Suprapubic skin (tissue), 4 donors: Measurements from ENCODE around the gene IFT80.

Experiments used
- CTCF ChIP-seq, 2 donors: fragments of 200-600 bp in 1 of 2; fragments of 450-650 bp in 1 of 2; sonication (generic) in 1 of 2; IDR thresholded peaks; one replicate each; pipeline ENCODE4 v1.5.1; 2016 to 2019; ENCODE audit warnings: antibody characterized with exemption in 2 of 2, mild to moderate bottlenecking in 1 of 2, moderate library complexity in 1 of 2
- POLR2A ChIP-seq, 2 donors: fragments of 450-650 bp; IDR thresholded peaks; one replicate each; pipeline ENCODE4 v1.6.1; 2017; ENCODE audit warnings: antibody characterized with exemption in 2 of 2, mild to moderate bottlenecking in 2 of 2, moderate library complexity in 2 of 2
- POLR2AphosphoS5 ChIP-seq, 3 donors: sonication (generic); formaldehyde crosslinking; IDR thresholded peaks; one replicate each; pipeline ENCODE4 v1.6.1; 2017; ENCODE audit warnings: antibody characterized with exemption in 3 of 3

DNA sequence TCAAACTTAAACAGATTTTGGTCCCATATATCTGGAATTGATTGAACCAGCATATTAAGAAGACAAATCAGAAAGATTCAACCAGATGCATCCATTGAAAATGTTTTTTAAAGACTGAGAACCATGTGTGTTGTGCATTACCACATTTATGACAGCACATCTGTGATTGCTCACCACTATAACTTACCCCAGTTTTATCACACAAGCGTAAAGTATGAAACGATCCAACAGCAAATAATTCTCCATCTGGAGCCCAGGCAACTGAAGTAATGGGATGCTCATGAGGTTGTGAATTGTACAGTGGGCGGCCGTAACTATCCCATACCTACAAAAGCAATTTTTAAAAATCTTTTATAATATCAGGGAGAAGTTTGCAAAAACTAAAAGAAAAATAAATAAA lies 43.2 kb downstream of the IFT80 start:
- no peak for TF ChIP-seq CTCF (IDR thresholded peaks at IDR 0.05)
- TF ChIP-seq POLR2A (IDR thresholded peaks at IDR 0.05) = no peak
- no peak for TF ChIP-seq POLR2AphosphoS5 (IDR thresholded peaks at IDR 0.05)
